ENCODE data around the gene THOC5. TPM values are rescaled to one million over a fixed set of nuclear protein-coding genes. Genes with fewer than 3 reads are reported as not detected.
A peak's percentile ranks its signal among the peaks of the same experiment; 100 is the strongest.

Gene THOC5
- total and polyA plus RNA-seq, 2 donors from 2014 or later: 23.1 to 37.9 TPM

DNA sequence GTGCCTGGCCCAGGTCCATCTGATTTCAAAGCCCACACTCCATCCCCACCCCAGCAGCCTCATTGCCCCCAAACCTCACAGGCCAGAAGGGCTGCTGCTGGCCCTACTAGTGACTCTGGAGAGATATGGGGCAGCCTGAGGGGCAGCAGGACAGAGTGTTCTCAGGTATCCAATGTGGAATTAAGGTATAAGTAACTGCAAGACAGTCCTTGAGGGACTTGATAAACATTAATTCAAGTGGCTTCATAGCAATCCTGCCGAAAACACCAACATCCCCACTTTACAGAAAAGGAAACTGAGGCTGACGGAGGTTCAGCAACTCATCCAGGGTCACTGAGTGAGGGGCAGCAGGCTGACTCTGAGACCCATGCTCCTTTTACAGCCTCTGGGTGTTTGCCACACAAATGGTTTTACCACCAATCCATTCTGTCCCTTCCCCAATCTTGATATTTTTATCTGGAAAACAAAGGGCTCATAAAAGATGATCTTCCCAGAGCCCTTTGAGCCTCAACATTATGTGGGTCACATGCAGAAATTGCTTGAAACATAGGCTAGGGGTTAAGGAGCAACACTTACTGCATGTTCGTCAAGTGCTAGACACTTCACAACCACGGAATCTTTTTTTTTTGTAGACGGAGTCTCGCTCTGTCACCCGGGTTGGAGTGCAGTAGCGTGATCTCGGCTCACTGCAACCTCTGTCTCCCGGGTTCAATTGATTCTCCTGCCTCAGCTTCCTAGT lies 25.1 kb upstream of the THOC5 start:
- peaks cover 0 to 9% (median 0%) of the 10 kb centered on the region in 3 donors for H3K4me1 ChIP-seq (ENCODE audit: control insufficient read depth in 2 of 3, insufficient read depth in 2 of 3, low read depth in 1 of 3, low read length in 3 of 3)
- H3K27ac ChIP-seq (ENCODE audit: low read depth in 2 of 2, low read length in 2 of 2): no peak overlapping the region
- DNase-seq (no peak), FAIRE-seq (no peak)
- no peaks in the 10 kb centered on the region for H3K36me3 ChIP-seq (ENCODE audit: control insufficient read depth in 2 of 3, insufficient read depth in 3 of 3, low read length in 3 of 3)
- H3K9ac ChIP-seq (ENCODE audit: low read length in 3 of 3): no peak overlapping the region
- no peak overlapping the region for H3K4me3 ChIP-seq (ENCODE audit: low read length in 3 of 3)
- no peaks in the 10 kb centered on the region for H3K27me3 ChIP-seq (ENCODE audit: control insufficient read depth, insufficient read depth, low read length)
- TF ChIP-seq, protein P1, sequence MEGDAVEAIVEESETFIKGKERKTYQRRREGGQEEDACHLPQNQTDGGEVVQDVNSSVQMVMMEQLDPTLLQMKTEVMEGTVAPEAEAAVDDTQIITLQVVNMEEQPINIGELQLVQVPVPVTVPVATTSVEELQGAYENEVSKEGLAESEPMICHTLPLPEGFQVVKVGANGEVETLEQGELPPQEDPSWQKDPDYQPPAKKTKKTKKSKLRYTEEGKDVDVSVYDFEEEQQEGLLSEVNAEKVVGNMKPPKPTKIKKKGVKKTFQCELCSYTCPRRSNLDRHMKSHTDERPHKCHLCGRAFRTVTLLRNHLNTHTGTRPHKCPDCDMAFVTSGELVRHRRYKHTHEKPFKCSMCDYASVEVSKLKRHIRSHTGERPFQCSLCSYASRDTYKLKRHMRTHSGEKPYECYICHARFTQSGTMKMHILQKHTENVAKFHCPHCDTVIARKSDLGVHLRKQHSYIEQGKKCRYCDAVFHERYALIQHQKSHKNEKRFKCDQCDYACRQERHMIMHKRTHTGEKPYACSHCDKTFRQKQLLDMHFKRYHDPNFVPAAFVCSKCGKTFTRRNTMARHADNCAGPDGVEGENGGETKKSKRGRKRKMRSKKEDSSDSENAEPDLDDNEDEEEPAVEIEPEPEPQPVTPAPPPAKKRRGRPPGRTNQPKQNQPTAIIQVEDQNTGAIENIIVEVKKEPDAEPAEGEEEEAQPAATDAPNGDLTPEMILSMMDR (IDR thresholded peaks at IDR 0.05; ENCODE audit: borderline replicate concordance, extremely low read depth, insufficient read depth): no peak
- no peaks in the 10 kb centered on the region for H3K9me3 ChIP-seq (ENCODE audit: control insufficient read depth in 2 of 3, insufficient read depth in 1 of 3, low read length in 3 of 3)
- intact Hi-C loops (cut with DNase I): no loop called here

DNA sequence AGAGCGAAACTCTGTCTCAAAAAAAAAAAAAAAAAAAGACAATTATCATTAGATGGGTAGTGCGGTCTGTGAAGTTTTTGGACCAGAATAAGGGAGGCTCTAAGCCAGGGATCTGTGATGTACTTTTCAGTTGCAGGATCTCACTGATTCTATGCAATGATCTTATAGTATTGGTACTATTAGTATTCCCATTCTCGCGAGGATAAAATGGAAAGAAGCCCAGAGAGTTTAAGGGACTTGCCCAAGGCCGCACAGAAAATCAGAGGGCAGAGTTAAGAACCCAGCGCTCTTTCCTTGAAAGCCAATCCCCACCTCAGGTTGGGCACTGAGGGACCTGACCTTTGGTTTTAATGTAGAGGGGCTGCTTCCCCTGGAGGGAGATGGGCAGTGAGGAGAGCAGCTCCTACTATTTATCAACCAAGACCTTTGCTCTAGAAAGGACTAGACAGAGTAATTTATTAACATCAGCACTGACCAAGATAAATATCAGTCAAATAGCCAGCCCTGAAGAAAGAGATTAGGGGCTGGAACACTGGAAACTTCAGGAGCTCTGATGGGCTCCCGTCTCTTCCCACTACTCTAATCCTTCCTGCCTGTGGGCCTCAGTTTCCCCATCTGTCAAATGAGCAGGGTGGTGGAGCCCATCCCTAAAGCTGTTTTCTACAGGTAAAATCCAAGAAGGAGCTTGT lies 21.3 kb upstream of the THOC5 start:
- TF ChIP-seq, protein P1 (IDR thresholded peaks at IDR 0.05; ENCODE audit: borderline replicate concordance, extremely low read depth, insufficient read depth): no peak
- Histone ChIP-seq H3K9ac (ENCODE audit: low read length in 3 of 3) (no peak overlapping the region), H3K36me3 (ENCODE audit: control insufficient read depth in 2 of 3, insufficient read depth in 3 of 3, low read length in 3 of 3) (no peaks in the 10 kb centered on the region), H3K27ac (ENCODE audit: low read depth in 2 of 2, low read length in 2 of 2) (peak overlapping the region; percentile 45 to 59), H3K4me1 (ENCODE audit: control insufficient read depth in 2 of 3, insufficient read depth in 2 of 3, low read depth in 1 of 3, low read length in 3 of 3) (peaks cover 0 to 1% (median 0%) of the 10 kb centered on the region in 3 donors), H3K27me3 (ENCODE audit: control insufficient read depth, insufficient read depth, low read length) (no peaks in the 10 kb centered on the region), H3K4me3 (ENCODE audit: low read length in 3 of 3) (no peak overlapping the region), H3K9me3 (ENCODE audit: control insufficient read depth in 2 of 3, insufficient read depth in 1 of 3, low read length in 3 of 3) (no peaks in the 10 kb centered on the region)
- intact Hi-C loops (cut with DNase I): no loop called here
- DNase-seq: peak in 1 of 5 donors; percentile 29
- FAIRE-seq: no peak

DNA sequence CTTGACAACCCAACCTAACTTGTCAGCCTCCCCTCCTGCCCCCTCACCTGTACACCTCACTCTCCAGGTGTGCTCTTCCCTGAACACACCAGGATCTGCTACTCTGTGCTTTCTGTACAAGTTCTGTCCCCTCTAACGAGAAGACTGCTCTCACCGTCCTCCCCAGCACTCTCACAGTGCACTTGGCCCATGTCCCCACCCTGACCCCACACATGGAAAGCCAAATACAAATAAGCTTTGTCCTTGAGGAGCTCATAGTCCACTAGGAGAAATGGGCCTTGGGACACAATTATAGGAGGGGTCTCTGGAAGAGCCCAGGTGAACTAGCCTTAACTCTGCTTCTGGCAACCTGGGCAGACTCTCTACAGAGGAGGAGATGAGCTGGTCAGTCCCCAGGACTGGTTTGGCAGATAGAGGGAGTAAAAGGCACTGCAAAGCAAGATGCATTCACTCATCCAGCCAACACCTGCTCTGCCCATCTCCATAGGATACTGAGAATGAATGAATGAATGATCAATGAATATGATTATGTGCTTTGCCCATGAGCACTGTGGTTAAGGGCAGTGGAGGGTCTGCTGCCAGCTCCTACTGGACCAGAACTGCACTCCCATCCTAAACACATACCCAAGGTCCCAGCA lies 17.5 kb upstream of the THOC5 start:
- no peaks in the 10 kb centered on the region for H3K9me3 ChIP-seq (ENCODE audit: control insufficient read depth in 2 of 3, insufficient read depth in 1 of 3, low read length in 3 of 3)
- DNase-seq (no peak), FAIRE-seq (no peak)
- no peak overlapping the region for H3K9ac ChIP-seq (ENCODE audit: low read length in 3 of 3)
- intact Hi-C loops (cut with DNase I): no loop called here
- no peak overlapping the region for H3K4me3 ChIP-seq (ENCODE audit: low read length in 3 of 3)
- peaks cover 4 to 10% (median 8%) of the 10 kb centered on the region in 3 donors for H3K36me3 ChIP-seq (ENCODE audit: control insufficient read depth in 2 of 3, insufficient read depth in 3 of 3, low read length in 3 of 3)
- H3K27ac ChIP-seq (ENCODE audit: low read depth in 2 of 2, low read length in 2 of 2): no peak overlapping the region
- TF ChIP-seq, protein P1 (IDR thresholded peaks at IDR 0.05; ENCODE audit: borderline replicate concordance, extremely low read depth, insufficient read depth): no peak
- H3K27me3 ChIP-seq (ENCODE audit: control insufficient read depth, insufficient read depth, low read length): no peaks in the 10 kb centered on the region
- H3K4me1 ChIP-seq (ENCODE audit: control insufficient read depth in 2 of 3, insufficient read depth in 2 of 3, low read depth in 1 of 3, low read length in 3 of 3): no peaks in the 10 kb centered on the region

Measured in kidney (tissue), 14 donors.